ENCODE results near the gene AMPD2.

Gene AMPD2

DNA sequence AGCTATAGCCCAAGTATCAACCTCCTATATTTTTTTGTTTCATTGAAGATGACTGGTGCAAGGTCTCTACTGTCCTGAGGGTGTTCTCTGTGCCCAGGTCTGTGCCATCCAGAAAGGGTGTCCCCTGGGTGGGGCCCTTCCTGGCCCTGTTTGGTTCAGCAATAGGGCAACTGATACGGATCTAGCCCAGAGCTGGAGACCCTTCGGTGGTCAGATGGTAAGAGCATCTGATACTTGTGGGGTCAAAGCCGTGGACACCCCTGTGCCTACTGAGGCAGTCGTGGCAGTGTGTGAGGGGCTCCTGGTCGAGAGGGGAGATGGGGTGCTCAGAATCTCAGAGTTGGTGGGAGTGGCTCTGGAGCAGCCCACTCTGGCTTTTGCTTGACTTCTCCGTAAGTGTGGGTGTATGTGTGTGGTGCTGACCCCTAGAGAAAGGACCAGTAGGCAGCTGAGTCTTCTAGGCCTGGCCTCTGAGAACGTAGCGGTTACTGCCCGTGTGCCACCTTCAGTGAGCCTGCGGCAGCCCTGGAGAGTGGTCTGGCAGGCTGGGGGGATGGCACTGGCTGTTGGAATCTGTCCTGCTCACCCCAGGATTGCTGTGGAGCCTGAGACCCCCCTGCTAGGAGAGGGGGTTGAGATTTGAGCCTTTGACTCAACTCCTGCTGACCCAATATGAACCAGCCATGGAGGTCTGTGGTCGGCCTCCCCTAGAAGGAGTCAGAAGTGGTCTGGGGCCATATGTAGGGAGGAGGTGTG lies 2.7 kb downstream of the AMPD2 start:
- peak overlapping the region; percentile 96 to 99 (median 98) for H3K4me3 Mint-ChIP-seq
- H3K4me1 Mint-ChIP-seq: peaks cover 52% of the 10 kb centered on the region
- no peaks in the 10 kb centered on the region for H3K9me3 Mint-ChIP-seq
- no peaks in the 10 kb centered on the region for H3K27me3 Mint-ChIP-seq (ENCODE audit: low read depth)
- peak overlapping the region; percentile 74 to 99 (median 94) for H3K27ac Mint-ChIP-seq
- peaks cover 9% of the 10 kb centered on the region for H3K36me3 Mint-ChIP-seq (ENCODE audit: low read depth)
- TF ChIP-seq, protein P1, sequence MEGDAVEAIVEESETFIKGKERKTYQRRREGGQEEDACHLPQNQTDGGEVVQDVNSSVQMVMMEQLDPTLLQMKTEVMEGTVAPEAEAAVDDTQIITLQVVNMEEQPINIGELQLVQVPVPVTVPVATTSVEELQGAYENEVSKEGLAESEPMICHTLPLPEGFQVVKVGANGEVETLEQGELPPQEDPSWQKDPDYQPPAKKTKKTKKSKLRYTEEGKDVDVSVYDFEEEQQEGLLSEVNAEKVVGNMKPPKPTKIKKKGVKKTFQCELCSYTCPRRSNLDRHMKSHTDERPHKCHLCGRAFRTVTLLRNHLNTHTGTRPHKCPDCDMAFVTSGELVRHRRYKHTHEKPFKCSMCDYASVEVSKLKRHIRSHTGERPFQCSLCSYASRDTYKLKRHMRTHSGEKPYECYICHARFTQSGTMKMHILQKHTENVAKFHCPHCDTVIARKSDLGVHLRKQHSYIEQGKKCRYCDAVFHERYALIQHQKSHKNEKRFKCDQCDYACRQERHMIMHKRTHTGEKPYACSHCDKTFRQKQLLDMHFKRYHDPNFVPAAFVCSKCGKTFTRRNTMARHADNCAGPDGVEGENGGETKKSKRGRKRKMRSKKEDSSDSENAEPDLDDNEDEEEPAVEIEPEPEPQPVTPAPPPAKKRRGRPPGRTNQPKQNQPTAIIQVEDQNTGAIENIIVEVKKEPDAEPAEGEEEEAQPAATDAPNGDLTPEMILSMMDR (IDR thresholded peaks at IDR 0.05; ENCODE audit: unreplicated experiment in 3 of 3): no peak

DNA sequence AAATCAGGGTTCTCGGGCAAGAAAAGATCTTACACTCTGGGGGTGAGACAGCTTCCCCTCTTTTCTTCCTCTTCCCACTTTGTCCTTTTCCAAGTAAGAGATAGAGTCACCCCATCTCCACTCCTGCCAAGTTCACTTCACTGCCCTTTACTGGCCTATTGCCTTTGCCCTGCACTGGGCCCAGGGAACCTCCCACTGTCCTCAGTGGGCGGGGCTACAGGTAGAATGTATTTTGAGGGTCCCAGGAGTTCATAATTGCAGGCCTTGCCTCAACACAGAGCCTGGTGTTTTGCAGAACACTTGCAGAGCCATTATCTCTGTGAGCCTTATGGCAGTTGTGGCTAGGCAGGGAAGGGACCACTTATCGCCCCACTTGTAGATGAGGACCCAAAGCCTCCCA lies 3.3 kb downstream of the AMPD2 start:
- Mint-ChIP-seq H3K27ac (peak overlapping the region; percentile 74 to 99 (median 94)), H3K9me3 (no peaks in the 10 kb centered on the region), H3K27me3 (ENCODE audit: low read depth) (no peaks in the 10 kb centered on the region), H3K36me3 (ENCODE audit: low read depth) (peaks cover 14% of the 10 kb centered on the region), H3K4me3 (peak overlapping the region; percentile 96 to 99 (median 98)), H3K4me1 (peaks cover 49% of the 10 kb centered on the region)
- TF ChIP-seq, protein P1 (IDR thresholded peaks at IDR 0.05; ENCODE audit: unreplicated experiment in 3 of 3): no peak

DNA sequence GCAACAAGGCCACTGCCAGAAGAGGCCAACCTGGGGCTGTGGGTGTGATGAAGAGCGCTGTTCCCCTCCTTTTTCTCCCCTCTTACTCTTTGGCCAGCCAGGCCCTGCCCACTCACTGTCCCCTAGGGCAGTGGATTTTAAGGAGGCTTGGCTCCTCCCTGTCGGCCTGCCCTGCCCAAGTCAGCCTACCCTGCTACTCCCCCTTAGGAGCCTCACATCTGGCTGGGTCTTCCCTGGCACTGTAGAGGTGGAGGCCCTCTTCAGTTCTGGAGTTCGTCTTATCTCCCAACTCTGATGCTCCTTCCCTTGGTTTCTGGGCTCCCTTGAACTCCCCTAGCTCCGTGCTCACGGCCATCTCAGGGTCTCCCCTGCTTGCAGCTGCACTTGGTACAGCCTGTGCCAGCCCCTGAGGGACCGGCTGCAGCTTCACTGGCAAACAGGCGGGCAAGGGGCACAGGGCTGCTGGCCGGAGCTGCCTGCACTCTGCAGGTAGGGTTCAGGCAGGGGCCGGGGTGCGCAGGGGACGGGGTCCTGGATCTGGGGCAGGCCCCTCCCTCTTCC lies 4.0 kb downstream of the AMPD2 start:
- Mint-ChIP-seq H3K27me3 (ENCODE audit: low read depth) (no peaks in the 10 kb centered on the region), H3K36me3 (ENCODE audit: low read depth) (peaks cover 21% of the 10 kb centered on the region), H3K9me3 (no peaks in the 10 kb centered on the region), H3K4me3 (peak overlapping the region; percentile 46 to 99 (median 69)), H3K4me1 (peaks cover 44% of the 10 kb centered on the region), H3K27ac (peak overlapping the region in 2 of 3 experiments; percentile 74 to 84)
- TF ChIP-seq, protein P1 (IDR thresholded peaks at IDR 0.05; ENCODE audit: unreplicated experiment in 3 of 3): no peak

DNA sequence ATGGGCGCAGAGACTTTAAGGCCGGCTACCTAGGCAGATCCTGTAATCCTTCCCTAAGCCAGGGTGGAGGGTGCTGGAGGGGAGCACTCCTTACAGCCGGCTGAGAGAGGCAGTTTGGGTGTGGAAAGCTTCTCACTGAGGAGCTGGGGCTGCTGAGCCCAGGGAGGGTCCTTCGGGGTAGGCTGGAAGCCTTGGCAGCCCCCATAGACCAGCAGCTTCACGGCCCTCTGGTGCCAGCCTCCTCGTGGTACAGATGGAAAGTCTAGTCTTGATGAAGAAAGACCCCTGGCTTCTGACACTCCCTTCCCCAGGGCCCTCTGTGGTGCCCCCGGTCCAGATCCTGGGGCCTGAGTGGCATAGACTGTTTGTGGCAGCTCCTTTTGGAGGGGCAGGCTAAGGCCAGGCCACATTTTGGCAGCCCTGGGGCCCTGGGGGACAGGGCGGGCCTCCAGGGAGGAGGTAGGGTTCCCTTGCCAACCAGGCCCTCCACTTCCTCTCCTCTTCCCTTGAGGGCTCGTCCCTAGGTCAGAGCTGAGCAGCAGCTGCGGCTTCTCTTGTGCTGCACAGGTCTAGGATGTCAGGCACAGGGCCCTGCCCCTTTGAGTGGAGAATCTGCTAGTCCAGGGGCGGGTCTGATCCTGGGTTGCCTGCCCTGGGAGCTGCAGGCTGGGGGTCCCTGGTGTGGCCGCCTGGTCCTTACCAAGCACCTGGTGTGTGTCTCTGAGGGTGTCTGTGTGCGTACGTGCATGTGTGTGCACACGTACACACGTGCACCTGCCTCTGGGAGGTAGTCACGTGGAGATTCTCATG lies 4.8 kb downstream of the AMPD2 start:
- H3K27me3 Mint-ChIP-seq (ENCODE audit: low read depth): no peaks in the 10 kb centered on the region
- H3K36me3 Mint-ChIP-seq (ENCODE audit: low read depth): peaks cover 27% of the 10 kb centered on the region
- peak overlapping the region in 2 of 3 experiments; percentile 22 to 74 for H3K27ac Mint-ChIP-seq
- H3K4me3 Mint-ChIP-seq: peak overlapping the region; percentile 19 to 58 (median 52)
- H3K9me3 Mint-ChIP-seq: no peaks in the 10 kb centered on the region
- TF ChIP-seq, protein P1 (IDR thresholded peaks at IDR 0.05; ENCODE audit: unreplicated experiment in 3 of 3): no peak
- peaks cover 37% of the 10 kb centered on the region for H3K4me1 Mint-ChIP-seq

DNA sequence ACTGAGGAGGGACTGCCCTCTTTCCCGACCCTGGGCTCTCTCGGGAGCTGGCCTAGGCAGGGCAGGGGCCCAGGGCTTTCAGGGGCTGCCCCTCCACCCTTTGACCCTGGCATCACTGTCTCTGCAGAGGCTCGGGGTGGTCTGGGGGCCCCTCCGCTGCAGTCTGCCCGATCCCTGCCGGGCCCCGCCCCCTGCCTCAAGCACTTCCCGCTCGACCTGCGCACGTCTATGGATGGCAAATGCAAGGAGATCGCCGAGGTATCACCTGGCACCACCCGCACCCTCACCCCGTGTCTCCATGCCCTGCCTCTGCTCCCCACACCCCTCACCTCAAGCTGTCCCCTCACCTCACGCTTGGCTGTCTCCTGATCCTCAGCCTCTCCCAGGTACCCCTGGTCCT lies 5.5 kb downstream of the AMPD2 start:
- Mint-ChIP-seq H3K4me1 (peaks cover 34% of the 10 kb centered on the region), H3K27ac (peak overlapping the region; percentile 63 to 80 (median 69)), H3K4me3 (peak overlapping the region; percentile 40 to 67 (median 56)), H3K27me3 (ENCODE audit: low read depth) (no peaks in the 10 kb centered on the region), H3K9me3 (no peaks in the 10 kb centered on the region), H3K36me3 (ENCODE audit: low read depth) (peaks cover 35% of the 10 kb centered on the region)
- TF ChIP-seq, protein P1 (IDR thresholded peaks at IDR 0.05; ENCODE audit: unreplicated experiment in 3 of 3): no peak

Data from nephron (organoid).